Nephron progenitor cell (in vitro differentiated cells): Measurements from ENCODE around the gene S100A12.

Source experiments
- DNase-seq: peaks from one replicate; pipeline ENCODE4 v3.0.0; 2021
- H3K27ac Mint-ChIP-seq: 2 replicates; pipeline ENCODE4 v1.8.0; 2021; ENCODE audit warnings: mild to moderate bottlenecking, moderate library complexity, mixed read lengths
- H3K27me3 Mint-ChIP-seq: 2 replicates; pipeline ENCODE4 v1.8.0; 2021; ENCODE audit warnings: mild to moderate bottlenecking, low read depth, mixed read lengths; ENCODE audit not compliant: poor library complexity
- H3K36me3 Mint-ChIP-seq: 2 replicates; pipeline ENCODE4 v1.8.0; 2021; ENCODE audit warnings: low read depth, mixed read lengths
- H3K4me1 Mint-ChIP-seq: 2 replicates; pipeline ENCODE4 v1.8.0; 2021; ENCODE audit warnings: mixed read lengths
- H3K4me3 Mint-ChIP-seq: 2 replicates; pipeline ENCODE4 v1.8.0; 2021; ENCODE audit warnings: mild to moderate bottlenecking, moderate library complexity, mixed read lengths
- H3K9me3 Mint-ChIP-seq: 2 replicates; pipeline ENCODE4 v1.8.0; 2021; ENCODE audit warnings: mild to moderate bottlenecking, moderate library complexity, mixed read lengths
- TF ChIP-seq, protein P1 (sequence below): fragments of 200-600 bp; sonication (generic); IDR thresholded peaks from 2 replicates; pipeline ENCODE4 v1.5.0; 2021; ENCODE audit warnings: antibody characterized with exemption

The S100A12 gene

DNA sequence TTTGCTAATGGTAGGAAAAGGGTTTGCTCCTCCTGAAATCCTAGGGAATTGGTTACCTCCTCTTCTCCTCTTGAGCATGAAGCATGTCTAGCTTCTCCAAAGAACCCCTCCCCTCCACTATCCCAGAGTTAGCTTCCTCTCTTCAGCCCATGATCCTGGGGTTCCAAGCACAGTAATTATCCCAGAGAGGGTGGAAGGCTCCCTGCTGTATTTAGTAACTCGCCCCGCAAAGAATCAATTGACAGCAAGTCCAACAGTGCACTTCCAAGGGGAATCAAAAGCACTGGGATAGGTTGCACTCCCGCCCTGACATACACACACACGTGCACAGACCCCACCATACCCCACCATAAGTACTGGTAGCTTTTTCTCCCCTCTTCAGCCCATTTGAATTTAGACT lies 12.4 kb upstream of the S100A12 start:
- Mint-ChIP-seq H3K27me3 (peaks cover 16% of the 10 kb centered on the region), H3K27ac (no peak overlapping the region), H3K4me1 (no peaks in the 10 kb centered on the region), H3K4me3 (no peak overlapping the region), H3K36me3 (no peaks in the 10 kb centered on the region), H3K9me3 (peaks cover 4% of the 10 kb centered on the region)
- DNase-seq = no peak
- TF ChIP-seq, protein P1, sequence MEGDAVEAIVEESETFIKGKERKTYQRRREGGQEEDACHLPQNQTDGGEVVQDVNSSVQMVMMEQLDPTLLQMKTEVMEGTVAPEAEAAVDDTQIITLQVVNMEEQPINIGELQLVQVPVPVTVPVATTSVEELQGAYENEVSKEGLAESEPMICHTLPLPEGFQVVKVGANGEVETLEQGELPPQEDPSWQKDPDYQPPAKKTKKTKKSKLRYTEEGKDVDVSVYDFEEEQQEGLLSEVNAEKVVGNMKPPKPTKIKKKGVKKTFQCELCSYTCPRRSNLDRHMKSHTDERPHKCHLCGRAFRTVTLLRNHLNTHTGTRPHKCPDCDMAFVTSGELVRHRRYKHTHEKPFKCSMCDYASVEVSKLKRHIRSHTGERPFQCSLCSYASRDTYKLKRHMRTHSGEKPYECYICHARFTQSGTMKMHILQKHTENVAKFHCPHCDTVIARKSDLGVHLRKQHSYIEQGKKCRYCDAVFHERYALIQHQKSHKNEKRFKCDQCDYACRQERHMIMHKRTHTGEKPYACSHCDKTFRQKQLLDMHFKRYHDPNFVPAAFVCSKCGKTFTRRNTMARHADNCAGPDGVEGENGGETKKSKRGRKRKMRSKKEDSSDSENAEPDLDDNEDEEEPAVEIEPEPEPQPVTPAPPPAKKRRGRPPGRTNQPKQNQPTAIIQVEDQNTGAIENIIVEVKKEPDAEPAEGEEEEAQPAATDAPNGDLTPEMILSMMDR = no peak

DNA sequence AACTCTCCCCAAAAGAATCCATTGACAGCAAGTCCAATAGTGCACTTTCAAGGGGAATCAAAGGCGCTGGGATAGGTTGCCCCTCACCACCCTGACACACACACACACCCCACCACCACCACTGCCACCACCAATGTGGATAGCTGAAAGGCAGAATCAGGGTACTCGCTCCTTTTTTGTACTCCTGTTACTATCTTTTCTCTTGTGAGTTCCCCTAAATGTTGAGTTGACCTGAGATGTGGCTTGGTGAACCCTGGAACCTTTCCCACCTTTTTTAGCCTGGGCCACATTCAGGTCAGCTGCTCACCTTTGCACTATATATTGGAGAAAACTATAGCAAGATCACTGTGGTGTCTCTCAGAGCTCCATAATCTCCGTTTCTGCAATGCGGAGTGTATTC lies 11.6 kb upstream of the S100A12 start:
- DNase-seq = no peak
- H3K4me3 Mint-ChIP-seq = no peak overlapping the region
- H3K27ac Mint-ChIP-seq = peak overlapping the region; percentile 62
- H3K4me1 Mint-ChIP-seq = no peaks in the 10 kb centered on the region
- H3K27me3 Mint-ChIP-seq = peaks cover 18% of the 10 kb centered on the region
- TF ChIP-seq, protein P1 = no peak
- H3K9me3 Mint-ChIP-seq = peaks cover 12% of the 10 kb centered on the region
- no peaks in the 10 kb centered on the region for H3K36me3 Mint-ChIP-seq

GRCh38 chr1:153386500-153386901 lies 11.1 kb upstream of the S100A12 start:
- TF ChIP-seq, protein P1 = no peak
- H3K4me1 Mint-ChIP-seq = no peaks in the 10 kb centered on the region
- peaks cover 17% of the 10 kb centered on the region for H3K9me3 Mint-ChIP-seq
- DNase-seq = no peak
- H3K4me3 Mint-ChIP-seq = no peak overlapping the region
- no peaks in the 10 kb centered on the region for H3K36me3 Mint-ChIP-seq
- H3K27ac Mint-ChIP-seq = peak overlapping the region; percentile 62
- H3K27me3 Mint-ChIP-seq = peaks cover 20% of the 10 kb centered on the region

DNA sequence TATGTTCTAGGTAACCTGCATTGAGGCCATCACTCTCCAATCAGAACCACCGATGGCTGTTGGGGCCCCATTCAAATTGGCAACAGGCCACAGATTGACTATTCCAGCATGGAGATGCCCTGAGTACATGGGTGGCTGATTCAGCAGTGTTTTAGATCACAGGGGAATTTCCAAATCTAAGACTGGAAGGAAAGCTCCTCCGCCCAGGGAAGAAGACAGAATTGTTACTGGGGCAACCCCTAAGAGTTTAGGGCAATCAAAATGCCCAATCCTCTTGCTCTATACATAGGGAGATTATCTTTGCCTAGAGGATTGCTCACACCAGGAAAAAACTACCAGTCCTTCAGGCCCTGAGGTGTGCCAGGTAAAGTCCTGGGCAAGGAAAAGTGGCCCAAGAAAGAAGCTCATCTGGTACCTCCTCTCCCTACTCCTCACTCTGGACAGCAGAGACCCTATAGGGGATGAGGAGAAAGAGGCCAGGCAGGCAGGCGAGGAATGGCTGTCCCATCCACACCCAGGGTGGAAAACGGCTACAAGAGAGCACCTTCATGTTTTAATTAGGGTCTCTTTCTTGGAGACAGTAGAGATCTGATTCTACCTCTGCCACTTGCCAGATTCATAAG lies 9.6 kb upstream of the S100A12 start:
- Mint-ChIP-seq H3K9me3 (peaks cover 23% of the 10 kb centered on the region), H3K4me3 (no peak overlapping the region), H3K36me3 (no peaks in the 10 kb centered on the region), H3K4me1 (no peaks in the 10 kb centered on the region), H3K27ac (no peak overlapping the region), H3K27me3 (peaks cover 19% of the 10 kb centered on the region)
- TF ChIP-seq, protein P1 = no peak
- DNase-seq = no peak

DNA sequence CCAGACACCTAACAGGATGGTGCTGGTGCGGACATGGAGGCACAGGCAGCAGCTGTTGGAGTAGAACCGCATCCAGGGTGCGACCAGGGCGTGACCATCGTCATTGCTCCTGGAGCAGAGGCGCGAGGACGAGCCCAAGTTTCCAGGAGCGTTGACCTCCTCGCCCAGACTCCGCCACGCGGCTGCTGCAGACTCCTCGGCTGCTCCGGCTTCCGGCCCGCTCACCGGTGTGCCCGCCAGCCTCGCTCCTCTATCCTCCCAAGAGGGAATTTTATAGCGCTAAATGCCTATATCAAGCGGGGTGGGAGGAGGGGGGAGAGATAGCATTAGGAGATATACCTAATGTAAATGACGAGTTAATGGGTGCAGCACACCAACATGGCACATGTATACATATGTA lies 5.3 kb upstream of the S100A12 start:
- Mint-ChIP-seq H3K27ac (no peak overlapping the region), H3K9me3 (peaks cover 43% of the 10 kb centered on the region), H3K36me3 (no peaks in the 10 kb centered on the region), H3K27me3 (peaks cover 21% of the 10 kb centered on the region), H3K4me1 (no peaks in the 10 kb centered on the region), H3K4me3 (no peak overlapping the region)
- TF ChIP-seq, protein P1 = no peak
- DNase-seq = no peak

DNA sequence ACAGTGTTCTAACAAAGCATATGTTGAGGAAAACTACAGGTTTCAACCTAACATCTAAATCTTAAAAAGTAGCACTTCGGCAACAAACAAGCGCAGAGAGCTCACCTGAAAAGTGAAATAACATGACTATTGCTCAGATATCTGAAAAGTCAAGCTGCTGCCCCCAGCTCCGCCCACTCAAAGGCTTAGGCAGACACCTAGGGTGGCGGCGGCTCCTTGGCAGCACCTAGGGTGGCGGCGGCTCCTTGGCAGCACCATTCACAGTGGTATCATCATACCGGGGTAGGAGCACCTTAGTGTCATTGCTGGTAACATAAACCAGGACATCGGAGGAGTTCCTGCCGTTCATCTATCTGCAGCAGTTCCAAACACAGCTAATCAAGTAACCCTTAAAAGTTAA lies 4.2 kb upstream of the S100A12 start:
- Mint-ChIP-seq H3K9me3 (peaks cover 44% of the 10 kb centered on the region), H3K4me1 (no peaks in the 10 kb centered on the region), H3K4me3 (no peak overlapping the region), H3K36me3 (no peaks in the 10 kb centered on the region), H3K27ac (no peak overlapping the region), H3K27me3 (peaks cover 24% of the 10 kb centered on the region)
- no peak for DNase-seq
- TF ChIP-seq, protein P1 = no peak
